Suprapubic skin (tissue), 4 donors: ENCODE data around the gene BTRC. TPM values are rescaled to one million over a fixed set of nuclear protein-coding genes. Genes with fewer than 3 reads are reported as not detected.

ENCODE experiments used
- DNase-seq, 2 donors: peaks; one replicate each; pipeline ENCODE4 v3.0.0-alpha.2; 2019; ENCODE audit warnings: low spot score in 2 of 2
- H3K27ac ChIP-seq: fragments of 200-600 bp; sonication (generic); one replicate; pipeline ENCODE4 v1.5.1; 2019
- H3K27me3 ChIP-seq: fragments of 200-600 bp; sonication (generic); one replicate; pipeline ENCODE4 v1.5.1; 2019
- H3K36me3 ChIP-seq: fragments of 200-600 bp; sonication (generic); one replicate; pipeline ENCODE4 v1.5.1; 2019
- H3K4me1 ChIP-seq: fragments of 200-600 bp; sonication (generic); one replicate; pipeline ENCODE4 v1.5.1; 2019
- H3K4me3 ChIP-seq: fragments of 200-600 bp; sonication (generic); one replicate; pipeline ENCODE4 v1.5.1; 2019; ENCODE audit warnings: mild to moderate bottlenecking
- H3K9me3 ChIP-seq: fragments of 200-600 bp; sonication (generic); one replicate; pipeline ENCODE4 v1.5.1; 2019
- EP300 ChIP-seq: sonication (generic); formaldehyde crosslinking; IDR thresholded peaks from one replicate; pipeline ENCODE4 v1.6.1; 2017; ENCODE audit warnings: antibody characterized with exemption
- POLR2A ChIP-seq, 2 donors: fragments of 450-650 bp; IDR thresholded peaks; one replicate each; pipeline ENCODE4 v1.6.1; 2017; ENCODE audit warnings: antibody characterized with exemption in 2 of 2, mild to moderate bottlenecking in 2 of 2, moderate library complexity in 2 of 2
- POLR2AphosphoS5 ChIP-seq, 3 donors: sonication (generic); formaldehyde crosslinking; IDR thresholded peaks; one replicate each; pipeline ENCODE4 v1.6.1; 2017; ENCODE audit warnings: antibody characterized with exemption in 3 of 3
- WGBS: methylation state at CpG from one replicate; pipeline ENCODE4 v1.1.5; 2018; 5-methylcytosine and 5-hydroxymethylcytosine counted together
- total RNA-seq, 4 donors: library from RNA; depleted of rRNA; stranded (reverse); fragments of >200 nt; gene quantifications; one replicate each; pipeline ENCODE4 v1.1.0, GENCODE V29; 2016
- TF ChIP-seq, protein P1 (sequence below), 2 donors: fragments of 200-600 bp in 1 of 2; fragments of 450-650 bp in 1 of 2; sonication (generic) in 1 of 2; IDR thresholded peaks; one replicate each; pipeline ENCODE4 v1.5.1; 2016 to 2019; ENCODE audit warnings: antibody characterized with exemption in 2 of 2, mild to moderate bottlenecking in 1 of 2, moderate library complexity in 1 of 2

BTRC gene
- total RNA-seq, 4 donors from 2014 or later, result 17.4 to 20.6 (median 18.5) TPM

GRCh38 chr10:101428036-101428435 lies 74.1 kb downstream of the BTRC start:
- Histone ChIP-seq H3K4me3 (no peak overlapping the region), H3K27me3 (no peaks in the 10 kb centered on the region), H3K27ac (no peak overlapping the region), H3K36me3 (no peaks in the 10 kb centered on the region), H3K4me1 (no peaks in the 10 kb centered on the region), H3K9me3 (no peaks in the 10 kb centered on the region)
- no peak for DNase-seq
- 95% methylated on average over 3 of the region's 3 CpGs for WGBS
- no peak for TF ChIP-seq POLR2AphosphoS5 (IDR thresholded peaks at IDR 0.05)
- TF ChIP-seq, protein P1, sequence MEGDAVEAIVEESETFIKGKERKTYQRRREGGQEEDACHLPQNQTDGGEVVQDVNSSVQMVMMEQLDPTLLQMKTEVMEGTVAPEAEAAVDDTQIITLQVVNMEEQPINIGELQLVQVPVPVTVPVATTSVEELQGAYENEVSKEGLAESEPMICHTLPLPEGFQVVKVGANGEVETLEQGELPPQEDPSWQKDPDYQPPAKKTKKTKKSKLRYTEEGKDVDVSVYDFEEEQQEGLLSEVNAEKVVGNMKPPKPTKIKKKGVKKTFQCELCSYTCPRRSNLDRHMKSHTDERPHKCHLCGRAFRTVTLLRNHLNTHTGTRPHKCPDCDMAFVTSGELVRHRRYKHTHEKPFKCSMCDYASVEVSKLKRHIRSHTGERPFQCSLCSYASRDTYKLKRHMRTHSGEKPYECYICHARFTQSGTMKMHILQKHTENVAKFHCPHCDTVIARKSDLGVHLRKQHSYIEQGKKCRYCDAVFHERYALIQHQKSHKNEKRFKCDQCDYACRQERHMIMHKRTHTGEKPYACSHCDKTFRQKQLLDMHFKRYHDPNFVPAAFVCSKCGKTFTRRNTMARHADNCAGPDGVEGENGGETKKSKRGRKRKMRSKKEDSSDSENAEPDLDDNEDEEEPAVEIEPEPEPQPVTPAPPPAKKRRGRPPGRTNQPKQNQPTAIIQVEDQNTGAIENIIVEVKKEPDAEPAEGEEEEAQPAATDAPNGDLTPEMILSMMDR (IDR thresholded peaks at IDR 0.05), result no peak
- no peak for TF ChIP-seq EP300
- TF ChIP-seq POLR2A (IDR thresholded peaks at IDR 0.05), result no peak

- Histone ChIP-seq H3K4me3 (no peak overlapping the region), H3K27me3 (no peaks in the 10 kb centered on the region), H3K9me3 (no peaks in the 10 kb centered on the region), H3K4me1 (no peaks in the 10 kb centered on the region), H3K27ac (no peak overlapping the region), H3K36me3 (no peaks in the 10 kb centered on the region)
- TF ChIP-seq, protein P1 (IDR thresholded peaks at IDR 0.05), result no peak
- 81% methylated on average over 3 of the region's 3 CpGs for WGBS
- no peak for DNase-seq
Observed at GRCh38 chr10:101429423-101429822, 75.5 kb downstream of the BTRC start.

GRCh38 chr10:101436302-101436701 lies 82.3 kb downstream of the BTRC start:
- H3K4me1 ChIP-seq, result no peaks in the 10 kb centered on the region
- H3K4me3 ChIP-seq, result no peak overlapping the region
- H3K36me3 ChIP-seq, result no peaks in the 10 kb centered on the region
- no peak for TF ChIP-seq POLR2A (IDR thresholded peaks at IDR 0.05)
- TF ChIP-seq POLR2AphosphoS5 (IDR thresholded peaks at IDR 0.05), result no peak
- TF ChIP-seq, protein P1 (IDR thresholded peaks at IDR 0.05), result no peak
- TF ChIP-seq EP300, result no peak
- H3K9me3 ChIP-seq, result no peaks in the 10 kb centered on the region
- H3K27me3 ChIP-seq, result no peaks in the 10 kb centered on the region
- DNase-seq, result no peak
- 95% methylated on average over 6 of the region's 6 CpGs for WGBS
- H3K27ac ChIP-seq, result no peak overlapping the region

GRCh38 chr10:101438881-101439391 lies 85.0 kb downstream of the BTRC start:
- peaks cover 3% of the 10 kb centered on the region for H3K4me1 ChIP-seq
- no peak overlapping the region for H3K27ac ChIP-seq
- no peak for DNase-seq
- no peaks in the 10 kb centered on the region for H3K27me3 ChIP-seq
- TF ChIP-seq, protein P1 (IDR thresholded peaks at IDR 0.05), result no peak
- H3K4me3 ChIP-seq, result no peak overlapping the region
- no peaks in the 10 kb centered on the region for H3K36me3 ChIP-seq
- 58% methylated on average over 5 of the region's 5 CpGs for WGBS
- H3K9me3 ChIP-seq, result no peaks in the 10 kb centered on the region

GRCh38 chr10:101441541-101442455 lies 87.8 kb downstream of the BTRC start:
- Histone ChIP-seq H3K4me3 (no peak overlapping the region), H3K36me3 (no peaks in the 10 kb centered on the region), H3K9me3 (no peaks in the 10 kb centered on the region), H3K27ac (no peak overlapping the region), H3K4me1 (peaks cover 3% of the 10 kb centered on the region), H3K27me3 (no peaks in the 10 kb centered on the region)
- DNase-seq, result no peak
- 61% methylated on average over 17 of the region's 17 CpGs for WGBS
- TF ChIP-seq EP300, result no peak
- TF ChIP-seq, protein P1 (IDR thresholded peaks at IDR 0.05), result peak; percentile 2 to 39
